Nephron (organoid): ENCODE measurements around the gene KLHL28.
"Not testable (repeated sequence)": the region's sequence is repeated elsewhere in the genome, so short reads cannot be mapped to it uniquely, and the experiment has no call there.

Experiments used
- H3K27ac Mint-ChIP-seq, 3 experiments: 2 replicates each; pipeline ENCODE4 v1.8.0; 2020; ENCODE audit warnings: mixed read lengths in 3 of 3, mild to moderate bottlenecking in 2 of 3, moderate library complexity in 1 of 3
- H3K27me3 Mint-ChIP-seq: 2 replicates; pipeline ENCODE4 v1.8.0; 2021; ENCODE audit warnings: low read depth, mild to moderate bottlenecking, moderate library complexity, mixed read lengths
- H3K36me3 Mint-ChIP-seq: 2 replicates; pipeline ENCODE4 v1.8.0; 2020; ENCODE audit warnings: low read depth, mixed read lengths
- H3K4me1 Mint-ChIP-seq: 2 replicates; pipeline ENCODE4 v1.8.0; 2020; ENCODE audit warnings: mixed read lengths
- H3K4me3 Mint-ChIP-seq, 3 experiments: 2 replicates each; pipeline ENCODE4 v1.8.0; 2020; ENCODE audit warnings: mild to moderate bottlenecking in 3 of 3, mixed read lengths in 3 of 3, moderate library complexity in 2 of 3
- H3K9me3 Mint-ChIP-seq: 2 replicates; pipeline ENCODE4 v1.8.0; 2020; ENCODE audit warnings: mixed read lengths
- TF ChIP-seq, protein P1 (sequence below), 3 experiments: fragments of 200-600 bp; sonication (generic); IDR thresholded peaks; one replicate each; pipeline ENCODE4 v1.5.0; 2021; ENCODE audit warnings: antibody characterized with exemption in 3 of 3; ENCODE audit not compliant: unreplicated experiment in 3 of 3

KLHL28 gene

GRCh38 chr14:44896275-44897040 lies 65.3 kb downstream of the KLHL28 start:
- H3K4me3 Mint-ChIP-seq = peak overlapping the region; percentile 92 to 96 (median 95)
- H3K36me3 Mint-ChIP-seq = peaks cover 10% of the 10 kb centered on the region
- TF ChIP-seq, protein P1, sequence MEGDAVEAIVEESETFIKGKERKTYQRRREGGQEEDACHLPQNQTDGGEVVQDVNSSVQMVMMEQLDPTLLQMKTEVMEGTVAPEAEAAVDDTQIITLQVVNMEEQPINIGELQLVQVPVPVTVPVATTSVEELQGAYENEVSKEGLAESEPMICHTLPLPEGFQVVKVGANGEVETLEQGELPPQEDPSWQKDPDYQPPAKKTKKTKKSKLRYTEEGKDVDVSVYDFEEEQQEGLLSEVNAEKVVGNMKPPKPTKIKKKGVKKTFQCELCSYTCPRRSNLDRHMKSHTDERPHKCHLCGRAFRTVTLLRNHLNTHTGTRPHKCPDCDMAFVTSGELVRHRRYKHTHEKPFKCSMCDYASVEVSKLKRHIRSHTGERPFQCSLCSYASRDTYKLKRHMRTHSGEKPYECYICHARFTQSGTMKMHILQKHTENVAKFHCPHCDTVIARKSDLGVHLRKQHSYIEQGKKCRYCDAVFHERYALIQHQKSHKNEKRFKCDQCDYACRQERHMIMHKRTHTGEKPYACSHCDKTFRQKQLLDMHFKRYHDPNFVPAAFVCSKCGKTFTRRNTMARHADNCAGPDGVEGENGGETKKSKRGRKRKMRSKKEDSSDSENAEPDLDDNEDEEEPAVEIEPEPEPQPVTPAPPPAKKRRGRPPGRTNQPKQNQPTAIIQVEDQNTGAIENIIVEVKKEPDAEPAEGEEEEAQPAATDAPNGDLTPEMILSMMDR (IDR thresholded peaks at IDR 0.05; ENCODE audit: unreplicated experiment in 3 of 3) = no peak
- H3K4me1 Mint-ChIP-seq = peaks cover 13% of the 10 kb centered on the region
- H3K27me3 Mint-ChIP-seq = no peaks in the 10 kb centered on the region
- H3K9me3 Mint-ChIP-seq = peaks cover 9% of the 10 kb centered on the region
- peak overlapping the region; percentile 71 to 93 (median 91) for H3K27ac Mint-ChIP-seq

GRCh38 chr14:44895716-44896115 lies 66.0 kb downstream of the KLHL28 start:
- Mint-ChIP-seq H3K9me3 (peaks cover 9% of the 10 kb centered on the region), H3K4me1 (peaks cover 13% of the 10 kb centered on the region), H3K27me3 (no peaks in the 10 kb centered on the region), H3K27ac (peak overlapping the region in 1 of 3 experiments; percentile 55), H3K36me3 (peaks cover 10% of the 10 kb centered on the region), H3K4me3 (peak overlapping the region; percentile 32 to 74 (median 56))
- TF ChIP-seq, protein P1 (IDR thresholded peaks at IDR 0.05; ENCODE audit: unreplicated experiment in 3 of 3) = no peak

GRCh38 chr14:44893535-44893934 lies 68.2 kb downstream of the KLHL28 start:
- Mint-ChIP-seq H3K9me3 (peaks cover 9% of the 10 kb centered on the region), H3K36me3 (peaks cover 5% of the 10 kb centered on the region), H3K4me3 (no peak overlapping the region), H3K4me1 (peaks cover 7% of the 10 kb centered on the region), H3K27ac (no peak overlapping the region), H3K27me3 (no peaks in the 10 kb centered on the region)
- TF ChIP-seq, protein P1 (IDR thresholded peaks at IDR 0.05; ENCODE audit: unreplicated experiment in 3 of 3) = no peak

GRCh38 chr14:44891726-44892372 lies 69.9 kb downstream of the KLHL28 start:
- not testable (repeated sequence) for H3K4me3 Mint-ChIP-seq, H3K27me3 Mint-ChIP-seq, H3K9me3 Mint-ChIP-seq, H3K4me1 Mint-ChIP-seq, H3K36me3 Mint-ChIP-seq, H3K27ac Mint-ChIP-seq

DNA sequence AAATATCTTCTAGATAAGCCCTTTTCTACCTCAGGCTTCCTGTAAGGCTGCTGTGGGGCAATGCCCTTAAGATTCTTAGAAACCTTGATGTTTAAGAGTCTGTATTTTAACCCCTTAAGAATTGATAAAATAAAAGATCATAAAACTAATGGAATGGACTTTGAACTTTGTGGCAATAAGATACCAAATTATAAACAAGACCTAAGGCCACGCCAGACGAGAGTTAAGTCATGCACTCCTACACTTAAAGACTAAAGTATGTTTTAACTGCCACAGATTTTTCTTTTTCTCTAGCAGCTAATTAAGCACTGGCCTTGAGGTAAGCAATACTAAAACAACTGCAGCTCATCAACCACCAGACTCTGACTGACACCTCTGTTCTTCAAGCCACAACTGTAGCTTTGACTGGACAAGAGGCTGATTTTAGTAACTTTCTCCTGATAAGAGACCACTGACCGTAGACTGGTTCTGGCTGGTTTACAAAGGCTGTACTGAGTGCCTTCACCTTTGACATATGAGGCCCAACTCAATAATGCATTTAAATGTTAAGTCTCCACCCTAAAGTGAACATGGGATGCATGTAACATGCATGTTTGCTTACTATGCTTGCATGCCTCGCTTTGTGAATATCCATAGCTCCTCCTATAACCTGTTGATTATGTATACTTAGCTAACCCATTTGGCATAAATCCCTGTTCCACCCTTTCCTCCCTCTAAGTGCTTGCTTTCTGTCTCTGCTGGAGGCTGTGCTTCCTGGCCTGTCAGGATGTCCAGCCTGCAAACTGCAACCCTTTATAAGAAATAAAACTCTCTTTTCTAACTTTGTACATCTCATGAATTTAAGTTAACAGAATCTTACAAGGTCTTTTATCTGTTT lies 71.9 kb downstream of the KLHL28 start:
- Mint-ChIP-seq H3K27me3 (no peaks in the 10 kb centered on the region), H3K27ac (no peak overlapping the region), H3K4me1 (no peaks in the 10 kb centered on the region), H3K36me3 (no peaks in the 10 kb centered on the region), H3K4me3 (no peak overlapping the region), H3K9me3 (peaks cover 8% of the 10 kb centered on the region)
- TF ChIP-seq, protein P1 (IDR thresholded peaks at IDR 0.05; ENCODE audit: unreplicated experiment in 3 of 3) = no peak

DNA sequence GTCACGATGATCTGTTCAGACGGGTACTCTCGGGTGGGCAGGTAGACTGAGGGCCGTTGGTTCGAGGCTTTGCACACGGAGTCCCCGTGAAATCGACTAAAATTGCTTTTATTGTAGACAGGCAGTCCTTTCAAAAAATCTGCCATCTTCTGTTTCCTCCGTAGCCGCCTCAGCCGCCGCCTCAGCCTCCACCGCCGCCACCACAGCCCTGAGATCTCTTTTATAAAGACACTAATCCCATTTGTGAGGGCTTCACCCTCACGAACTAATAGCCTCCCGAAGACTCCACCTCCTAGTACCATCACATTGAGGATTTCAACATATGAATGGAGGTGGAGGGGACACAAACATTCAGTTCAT lies 74.2 kb downstream of the KLHL28 start:
- Mint-ChIP-seq H3K27me3 (no peaks in the 10 kb centered on the region), H3K4me1 (no peaks in the 10 kb centered on the region), H3K36me3 (no peaks in the 10 kb centered on the region), H3K4me3 (no peak overlapping the region), H3K27ac (no peak overlapping the region), H3K9me3 (peaks cover 21% of the 10 kb centered on the region)
- TF ChIP-seq, protein P1 (IDR thresholded peaks at IDR 0.05; ENCODE audit: unreplicated experiment in 3 of 3) = no peak
